Brain microvascular endothelial cell (primary cell): ENCODE measurements around the gene GFOD2.

Experiments used
- DNase-seq: peaks from one replicate; pipeline ENCODE4 v3.0.0-alpha.2; 2020
- H3K27ac ChIP-seq: fragments of 250-450 bp; sonication (Bioruptor Pico); 2 replicates; pipeline ENCODE4 v1.5.1; 2020; ENCODE audit warnings: mild to moderate bottlenecking, moderate library complexity
- H3K27me3 ChIP-seq: fragments of 250-450 bp; sonication (Bioruptor Pico); replicated peaks from 2 replicates; pipeline ENCODE4 v1.5.1; 2020; ENCODE audit warnings: mild to moderate bottlenecking
- H3K36me3 ChIP-seq: fragments of 250-450 bp; sonication (Bioruptor Pico); replicated peaks from 2 replicates; pipeline ENCODE4 v1.5.1; 2020; ENCODE audit warnings: mild to moderate bottlenecking
- H3K4me3 ChIP-seq: 2 replicates; pipeline ENCODE4 v1.5.1; 2011; ENCODE audit warnings: low read depth, mild to moderate bottlenecking, control low read depth, low read length, moderate library complexity
- in situ Hi-C: cut with HindIII; loops from 2 replicates; pipeline ENCODE4 v1.10.0; 2017; ENCODE audit warnings: low sequenced_read_pairs, low pct_ligation_motif_present
- TF ChIP-seq, protein P1 (sequence below): IDR thresholded peaks from 2 replicates; pipeline ENCODE4 v1.5.1; 2011; ENCODE audit warnings: low read depth, mild to moderate bottlenecking, moderate library complexity, low read length, control low read depth, inconsistent platforms; ENCODE audit errors: missing control alignments

The GFOD2 gene

DNA sequence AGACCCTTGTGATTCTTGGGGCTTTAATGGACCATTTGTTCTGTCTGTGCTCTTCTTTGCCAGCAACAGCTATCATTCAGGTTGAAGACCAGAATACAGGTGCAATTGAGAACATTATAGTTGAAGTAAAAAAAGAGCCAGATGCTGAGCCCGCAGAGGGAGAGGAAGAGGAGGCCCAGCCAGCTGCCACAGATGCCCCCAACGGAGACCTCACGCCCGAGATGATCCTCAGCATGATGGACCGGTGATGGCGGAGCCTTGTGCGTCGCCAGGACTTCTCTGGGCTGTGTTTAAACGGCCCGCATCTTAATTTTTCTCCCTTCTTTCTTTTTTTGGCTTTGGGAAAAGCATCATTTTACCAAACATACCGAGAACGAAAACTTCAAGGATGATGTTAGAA, 81.5 kb downstream of the GFOD2 start:
- in situ Hi-C loops = no loop called here
- TF ChIP-seq, protein P1, sequence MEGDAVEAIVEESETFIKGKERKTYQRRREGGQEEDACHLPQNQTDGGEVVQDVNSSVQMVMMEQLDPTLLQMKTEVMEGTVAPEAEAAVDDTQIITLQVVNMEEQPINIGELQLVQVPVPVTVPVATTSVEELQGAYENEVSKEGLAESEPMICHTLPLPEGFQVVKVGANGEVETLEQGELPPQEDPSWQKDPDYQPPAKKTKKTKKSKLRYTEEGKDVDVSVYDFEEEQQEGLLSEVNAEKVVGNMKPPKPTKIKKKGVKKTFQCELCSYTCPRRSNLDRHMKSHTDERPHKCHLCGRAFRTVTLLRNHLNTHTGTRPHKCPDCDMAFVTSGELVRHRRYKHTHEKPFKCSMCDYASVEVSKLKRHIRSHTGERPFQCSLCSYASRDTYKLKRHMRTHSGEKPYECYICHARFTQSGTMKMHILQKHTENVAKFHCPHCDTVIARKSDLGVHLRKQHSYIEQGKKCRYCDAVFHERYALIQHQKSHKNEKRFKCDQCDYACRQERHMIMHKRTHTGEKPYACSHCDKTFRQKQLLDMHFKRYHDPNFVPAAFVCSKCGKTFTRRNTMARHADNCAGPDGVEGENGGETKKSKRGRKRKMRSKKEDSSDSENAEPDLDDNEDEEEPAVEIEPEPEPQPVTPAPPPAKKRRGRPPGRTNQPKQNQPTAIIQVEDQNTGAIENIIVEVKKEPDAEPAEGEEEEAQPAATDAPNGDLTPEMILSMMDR = no peak
- Histone ChIP-seq H3K36me3 (peaks cover 30% of the 10 kb centered on the region), H3K4me3 (no peak overlapping the region), H3K27ac (no peak overlapping the region), H3K27me3 (no peaks in the 10 kb centered on the region)
- no peak for DNase-seq

DNA sequence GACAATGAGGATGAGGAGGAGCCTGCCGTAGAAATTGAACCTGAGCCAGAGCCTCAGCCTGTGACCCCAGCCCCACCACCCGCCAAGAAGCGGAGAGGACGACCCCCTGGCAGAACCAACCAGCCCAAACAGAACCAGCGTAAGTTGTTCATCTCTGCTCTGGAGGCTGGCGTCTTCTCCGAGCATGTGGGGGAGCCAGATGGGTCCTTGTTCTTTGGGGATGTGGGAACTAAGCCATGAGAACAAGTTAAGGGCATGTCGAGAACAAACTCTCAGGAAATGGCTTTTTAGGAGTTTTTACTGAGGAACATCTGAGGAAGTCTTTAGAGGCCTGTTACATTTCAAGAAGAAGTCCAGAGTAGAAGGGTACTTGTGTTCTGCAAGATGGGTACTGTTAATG, 82.4 kb downstream of the GFOD2 start:
- no peak overlapping the region for H3K27ac ChIP-seq
- no peak for DNase-seq
- in situ Hi-C loops = no loop called here
- H3K4me3 ChIP-seq = no peak overlapping the region
- TF ChIP-seq, protein P1 = no peak
- H3K27me3 ChIP-seq = no peaks in the 10 kb centered on the region
- H3K36me3 ChIP-seq = peaks cover 36% of the 10 kb centered on the region

DNA sequence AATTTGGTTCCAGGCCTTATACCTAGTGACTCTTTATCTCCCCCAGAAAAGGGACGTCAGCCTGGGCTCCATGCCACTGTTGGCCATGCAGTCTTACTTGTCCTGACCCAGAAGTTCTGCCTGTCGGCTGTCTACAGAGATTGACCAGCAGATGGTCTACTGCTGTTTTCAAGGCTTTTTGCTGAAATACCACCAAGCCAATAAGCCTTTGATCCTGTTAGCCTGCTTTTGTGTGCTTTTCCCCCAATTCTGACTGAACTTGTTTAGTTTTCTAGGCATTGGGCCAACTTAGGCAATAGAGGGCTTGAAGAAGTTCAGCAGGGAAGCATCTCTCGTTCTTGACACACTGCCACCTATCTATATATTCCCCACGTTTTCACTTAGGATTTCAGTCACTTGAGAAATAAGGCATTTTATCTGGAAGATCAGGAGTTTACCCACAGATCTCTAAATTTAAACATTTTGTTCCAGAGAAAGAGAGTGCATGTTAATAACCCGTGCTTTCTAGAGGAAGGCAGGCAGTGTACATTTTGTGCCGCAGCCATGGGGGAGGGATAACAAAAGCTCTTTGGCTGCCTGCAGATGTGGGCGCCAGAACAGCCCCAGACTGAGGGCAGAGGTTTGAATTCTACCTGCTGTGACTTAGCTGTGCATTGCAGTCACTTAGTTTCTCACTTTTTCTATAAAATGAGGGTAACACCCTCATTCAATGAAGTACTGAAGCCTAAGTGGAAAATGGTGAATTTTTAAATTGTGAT, 86.5 kb downstream of the GFOD2 start:
- in situ Hi-C loops = no loop called here
- peaks cover 44% of the 10 kb centered on the region for H3K36me3 ChIP-seq
- no peak overlapping the region for H3K4me3 ChIP-seq
- no peak for DNase-seq
- TF ChIP-seq, protein P1 = no peak
- no peak overlapping the region for H3K27ac ChIP-seq
- H3K27me3 ChIP-seq = no peaks in the 10 kb centered on the region

DNA sequence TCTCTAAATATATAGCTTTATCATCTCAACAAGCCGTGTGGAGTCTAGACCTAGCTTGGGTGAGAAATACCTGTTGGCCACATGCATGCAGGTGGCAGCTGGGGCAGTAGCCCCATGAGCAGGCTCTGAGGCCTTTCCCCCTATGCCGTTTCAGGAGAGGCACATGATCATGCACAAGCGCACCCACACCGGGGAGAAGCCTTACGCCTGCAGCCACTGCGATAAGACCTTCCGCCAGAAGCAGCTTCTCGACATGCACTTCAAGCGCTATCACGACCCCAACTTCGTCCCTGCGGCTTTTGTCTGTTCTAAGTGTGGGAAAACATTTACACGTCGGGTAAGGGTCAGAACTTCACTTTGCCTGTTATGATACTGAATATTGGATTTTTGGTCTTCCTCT, 90.9 kb downstream of the GFOD2 start:
- no peak for DNase-seq
- in situ Hi-C loops = no loop called here
- Histone ChIP-seq H3K27ac (no peak overlapping the region), H3K4me3 (no peak overlapping the region), H3K27me3 (no peaks in the 10 kb centered on the region), H3K36me3 (peaks cover 43% of the 10 kb centered on the region)
- TF ChIP-seq, protein P1 = no peak
